Parathyroid adenoma (tissue), 2 donors: ENCODE results near the gene MAT2B.

Source experiments
- H2AFZ ChIP-seq: fragments of 300-600 bp; sonication (generic); one replicate; pipeline ENCODE4 v1.7.0; 2017; ENCODE audit warnings: antibody characterized with exemption, mild to moderate bottlenecking
- H3K27ac ChIP-seq: fragments of 300-600 bp; sonication (generic); one replicate; pipeline ENCODE4 v1.7.0; 2017
- H3K27me3 ChIP-seq: fragments of 300-600 bp; sonication (generic); one replicate; pipeline ENCODE4 v1.7.0; 2017; ENCODE audit warnings: low read length; ENCODE audit not compliant: control insufficient read depth, insufficient read depth
- H3K36me3 ChIP-seq: fragments of 300-600 bp; sonication (generic); one replicate; pipeline ENCODE4 v1.7.0; 2017; ENCODE audit warnings: low read length; ENCODE audit not compliant: control insufficient read depth, insufficient read depth
- H3K4me1 ChIP-seq: fragments of 300-600 bp; sonication (generic); one replicate; pipeline ENCODE4 v1.7.0; 2017; ENCODE audit warnings: control low read depth
- H3K4me2 ChIP-seq: fragments of 300-600 bp; sonication (generic); one replicate; pipeline ENCODE4 v1.7.0; 2017; ENCODE audit warnings: low read length
- H3K4me3 ChIP-seq: fragments of 300-600 bp; sonication (generic); one replicate; pipeline ENCODE4 v1.7.0; 2017; ENCODE audit warnings: low read depth, low read length
- H3K79me2 ChIP-seq: fragments of 300-600 bp; sonication (generic); one replicate; pipeline ENCODE4 v1.7.0; 2017; ENCODE audit warnings: control low read depth
- H3K9ac ChIP-seq: fragments of 300-600 bp; sonication (generic); one replicate; pipeline ENCODE4 v1.7.0; 2017; ENCODE audit warnings: mild to moderate bottlenecking
- H3K9me3 ChIP-seq: fragments of 300-600 bp; sonication (generic); one replicate; pipeline ENCODE4 v1.7.0; 2017; ENCODE audit warnings: low read length; ENCODE audit not compliant: control insufficient read depth
- CTCF ChIP-seq: fragments of 300-600 bp; sonication (generic); IDR thresholded peaks from one replicate; pipeline ENCODE4 v1.7.0; 2017; ENCODE audit warnings: antibody characterized with exemption, mild to moderate bottlenecking
- donor health status: primary hyperparathyroidism.

MAT2B gene

GRCh38 chr5:163567811-163568210, 62.4 kb downstream of the MAT2B start:
- Histone ChIP-seq H3K79me2 (no peaks in the 10 kb centered on the region), H3K9me3 (no peaks in the 10 kb centered on the region), H3K27me3 (no peaks in the 10 kb centered on the region), H3K4me1 (no peaks in the 10 kb centered on the region), H3K36me3 (no peaks in the 10 kb centered on the region), H2AFZ (no peak overlapping the region), H3K27ac (no peak overlapping the region), H3K4me2 (no peak overlapping the region), H3K9ac (no peak overlapping the region), H3K4me3 (no peak overlapping the region)
- TF ChIP-seq CTCF, result no peak
